HepG2 (cell line): ENCODE measurements around the gene FAM229B. TPM values are rescaled to one million over a fixed set of nuclear protein-coding genes. Genes with fewer than 3 reads are reported as not detected.

ENCODE experiments used
- DNMT3B ChIP-seq: conservative IDR thresholded peaks from 2 replicates; pipeline ENCODE4 v1.6.1; 2016; ENCODE audit warnings: missing biosample characterization, control low read depth
- FOSL2 ChIP-seq: sonication (generic); formaldehyde crosslinking; IDR thresholded peaks from 2 replicates; pipeline ENCODE4 v1.4.0; 2020; ENCODE audit warnings: missing genetic modification reagents
- GTF2F1 ChIP-seq: fragments of 150-350 bp; IDR thresholded peaks from 2 replicates; pipeline ENCODE4 v1.6.1; 2014; ENCODE audit warnings: low read length
- KLF6 ChIP-seq: IDR thresholded peaks from 2 replicates; pipeline ENCODE4 v1.8.0; 2016; ENCODE audit warnings: missing biosample characterization, missing genetic modification reagents
- SCMH1 ChIP-seq: sonication (generic); formaldehyde crosslinking; IDR thresholded peaks from 2 replicates; pipeline ENCODE4 v1.9.0; 2021; ENCODE audit warnings: missing genetic modification reagents, mild to moderate bottlenecking, borderline replicate concordance
- STAT5B ChIP-seq: sonication (generic); formaldehyde crosslinking; IDR thresholded peaks from 2 replicates; pipeline ENCODE4 v1.4.0; 2020; ENCODE audit warnings: missing genetic modification reagents
- U2AF2 ChIP-seq: fragments of 200-400 bp; formaldehyde crosslinking; IDR thresholded peaks from 2 replicates; pipeline ENCODE4 v1.6.1; 2017; ENCODE audit warnings: low read depth, mild to moderate bottlenecking, low read length
- ZNF136 ChIP-seq: sonication (generic); formaldehyde crosslinking; IDR thresholded peaks from 2 replicates; pipeline ENCODE4 v1.8.1; 2022; ENCODE audit warnings: low read depth, mild to moderate bottlenecking, moderate library complexity, missing genetic modification reagents
- ZNF44 ChIP-seq: sonication (generic); formaldehyde crosslinking; IDR thresholded peaks from 2 replicates; pipeline ENCODE4 v1.5.1; 2020; ENCODE audit warnings: mild to moderate bottlenecking, missing genetic modification reagents
- ZNF549 ChIP-seq: sonication (generic); formaldehyde crosslinking; IDR thresholded peaks from 2 replicates; pipeline ENCODE4 v1.5.0; 2020; ENCODE audit warnings: missing genetic modification reagents
- polyA plus RNA-seq, 8 experiments: library from polyadenylated mRNA; depleted of rRNA in 3 of 8; stranded (reverse) in 7 of 8; unstranded in 1 of 8; fragments of >200 nt; fragmentation: Illumina TruSeq in 4 of 8; extraction: Trizol in 4 of 8; gene quantifications; 2 replicates each; pipeline versions ENCODE4 v1.2.1 to v1.2.3, GENCODE V29; 2011 to 2016; ENCODE audit warnings: low read depth in 4 of 8, missing spikeins in 1 of 8, mixed read lengths in 1 of 8; ENCODE audit not compliant: insufficient read depth in 1 of 8
- total RNA-seq, 5 experiments: library from RNA; depleted of rRNA; stranded (reverse); fragments of >200 nt; fragmentation: Illumina TruSeq; extraction: Trizol; gene quantifications; 2 replicates each; pipeline ENCODE4 v1.2.3, GENCODE V29; 2016; ENCODE audit warnings: low read depth in 1 of 5
- TF ChIP-seq, protein P1 (sequence below): sonication (generic); formaldehyde crosslinking; IDR thresholded peaks from 2 replicates; pipeline ENCODE4 v1.9.0; 2021; ENCODE audit warnings: missing genetic modification reagents, borderline replicate concordance
- TF ChIP-seq, protein P2 (sequence below): sonication (generic); formaldehyde crosslinking; IDR thresholded peaks from 2 replicates; pipeline ENCODE4 v1.8.1; 2023; ENCODE audit warnings: missing genetic modification reagents, mild to moderate bottlenecking, borderline replicate concordance
- TF ChIP-seq, protein P3 (sequence below): sonication (generic); formaldehyde crosslinking; IDR thresholded peaks from 2 replicates; pipeline ENCODE4 v1.8.1; 2023; ENCODE audit warnings: mild to moderate bottlenecking, inconsistent platforms, moderate library complexity, missing genetic modification reagents, borderline replicate concordance
- TF ChIP-seq, protein P4 (sequence below): sonication (generic); formaldehyde crosslinking; IDR thresholded peaks from 2 replicates; pipeline ENCODE4 v1.4.0; 2020; ENCODE audit warnings: missing genetic modification reagents
- TF ChIP-seq, protein P5 (sequence below): sonication (generic); formaldehyde crosslinking; IDR thresholded peaks from 2 replicates; pipeline ENCODE4 v1.4.0; 2020; ENCODE audit warnings: missing genetic modification reagents
- TF ChIP-seq, protein P6 (sequence below): sonication (generic); formaldehyde crosslinking; IDR thresholded peaks from 2 replicates; pipeline ENCODE4 v1.5.0; 2020; ENCODE audit warnings: mild to moderate bottlenecking, missing genetic modification reagents
- TF ChIP-seq, protein P7 (sequence below): sonication (generic); formaldehyde crosslinking; IDR thresholded peaks from 2 replicates; pipeline ENCODE4 v1.4.0; 2020; ENCODE audit warnings: missing genetic modification reagents

FAM229B gene
- total and polyA plus RNA-seq, 2 of the 13 experiments (the other 11 are each of a cell fraction or from before 2014, with no cell fraction given): 11.3 to 19.5 TPM

DNA sequence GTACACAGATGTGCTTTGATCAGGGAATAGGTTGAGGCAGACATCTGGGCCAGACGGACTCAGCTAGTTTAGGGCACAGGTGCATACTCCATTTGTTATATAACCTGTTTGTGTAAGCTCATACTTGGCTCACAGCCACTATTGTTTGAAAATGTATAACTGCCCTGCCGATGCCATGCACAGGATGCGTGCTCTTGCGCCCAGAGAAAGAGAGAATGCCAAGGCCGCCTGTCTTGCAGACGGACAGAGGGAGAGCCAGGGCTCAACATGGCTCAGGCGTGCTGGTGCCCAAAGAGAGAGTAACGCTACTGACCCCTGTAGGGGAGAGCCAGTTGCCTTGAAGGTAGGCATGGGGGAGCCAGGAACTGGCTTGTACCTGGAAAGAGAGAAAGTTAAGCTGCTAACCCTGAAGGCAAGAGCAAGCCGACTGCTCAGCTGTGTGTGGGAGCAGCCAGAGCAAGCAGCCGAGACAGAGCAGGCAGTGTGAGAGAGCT is 57.7 kb downstream of the FAM229B start (continued):
- TF ChIP-seq, protein P1, sequence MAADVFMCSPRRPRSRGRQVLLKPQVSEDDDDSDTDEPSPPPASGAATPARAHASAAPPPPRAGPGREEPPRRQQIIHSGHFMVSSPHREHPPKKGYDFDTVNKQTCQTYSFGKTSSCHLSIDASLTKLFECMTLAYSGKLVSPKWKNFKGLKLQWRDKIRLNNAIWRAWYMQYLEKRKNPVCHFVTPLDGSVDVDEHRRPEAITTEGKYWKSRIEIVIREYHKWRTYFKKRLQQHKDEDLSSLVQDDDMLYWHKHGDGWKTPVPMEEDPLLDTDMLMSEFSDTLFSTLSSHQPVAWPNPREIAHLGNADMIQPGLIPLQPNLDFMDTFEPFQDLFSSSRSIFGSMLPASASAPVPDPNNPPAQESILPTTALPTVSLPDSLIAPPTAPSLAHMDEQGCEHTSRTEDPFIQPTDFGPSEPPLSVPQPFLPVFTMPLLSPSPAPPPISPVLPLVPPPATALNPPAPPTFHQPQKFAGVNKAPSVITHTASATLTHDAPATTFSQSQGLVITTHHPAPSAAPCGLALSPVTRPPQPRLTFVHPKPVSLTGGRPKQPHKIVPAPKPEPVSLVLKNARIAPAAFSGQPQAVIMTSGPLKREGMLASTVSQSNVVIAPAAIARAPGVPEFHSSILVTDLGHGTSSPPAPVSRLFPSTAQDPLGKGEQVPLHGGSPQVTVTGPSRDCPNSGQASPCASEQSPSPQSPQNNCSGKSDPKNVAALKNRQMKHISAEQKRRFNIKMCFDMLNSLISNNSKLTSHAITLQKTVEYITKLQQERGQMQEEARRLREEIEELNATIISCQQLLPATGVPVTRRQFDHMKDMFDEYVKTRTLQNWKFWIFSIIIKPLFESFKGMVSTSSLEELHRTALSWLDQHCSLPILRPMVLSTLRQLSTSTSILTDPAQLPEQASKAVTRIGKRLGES (CRISPR knock-in tag): no peak; the same call in 1 of the 2 replicates
- TF ChIP-seq, protein P2, sequence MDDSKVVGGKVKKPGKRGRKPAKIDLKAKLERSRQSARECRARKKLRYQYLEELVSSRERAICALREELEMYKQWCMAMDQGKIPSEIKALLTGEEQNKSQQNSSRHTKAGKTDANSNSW: no peak
- TF ChIP-seq, protein P3, sequence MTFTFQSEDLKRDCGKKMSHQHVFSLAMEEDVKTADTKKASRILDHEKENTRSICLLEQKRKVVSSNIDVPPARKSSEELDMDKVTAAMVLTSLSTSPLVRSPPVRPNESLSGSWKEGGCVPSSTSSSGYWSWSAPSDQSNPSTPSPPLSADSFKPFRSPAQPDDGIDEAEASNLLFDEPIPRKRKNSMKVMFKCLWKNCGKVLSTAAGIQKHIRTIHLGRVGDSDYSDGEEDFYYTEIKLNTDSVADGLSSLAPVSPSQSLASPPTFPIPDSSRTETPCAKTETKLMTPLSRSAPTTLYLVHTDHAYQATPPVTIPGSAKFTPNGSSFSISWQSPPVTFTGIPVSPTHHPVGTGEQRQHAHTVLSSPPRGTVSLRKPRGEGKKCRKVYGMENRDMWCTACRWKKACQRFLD (CRISPR knock-in tag): no peak
- TF ChIP-seq ZNF549 (CRISPR knock-in tag): no peak
- TF ChIP-seq, protein P4, sequence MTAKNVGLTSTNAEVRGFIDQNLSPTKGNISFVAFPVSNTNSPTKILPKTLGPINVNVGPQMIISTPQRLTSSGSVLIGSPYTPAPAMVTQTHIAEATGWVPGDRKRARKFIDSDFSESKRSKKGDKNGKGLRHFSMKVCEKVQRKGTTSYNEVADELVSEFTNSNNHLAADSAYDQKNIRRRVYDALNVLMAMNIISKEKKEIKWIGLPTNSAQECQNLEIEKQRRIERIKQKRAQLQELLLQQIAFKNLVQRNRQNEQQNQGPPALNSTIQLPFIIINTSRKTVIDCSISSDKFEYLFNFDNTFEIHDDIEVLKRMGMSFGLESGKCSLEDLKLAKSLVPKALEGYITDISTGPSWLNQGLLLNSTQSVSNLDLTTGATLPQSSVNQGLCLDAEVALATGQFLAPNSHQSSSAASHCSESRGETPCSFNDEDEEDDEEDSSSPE: no peak
- peak; percentile 28 for TF ChIP-seq FOSL2 (CRISPR knock-in tag)
- TF ChIP-seq ZNF136 (CRISPR knock-in tag): no peak
- TF ChIP-seq SCMH1: no peak
- TF ChIP-seq KLF6 (CRISPR knock-in tag): no peak
- TF ChIP-seq, protein P5, sequence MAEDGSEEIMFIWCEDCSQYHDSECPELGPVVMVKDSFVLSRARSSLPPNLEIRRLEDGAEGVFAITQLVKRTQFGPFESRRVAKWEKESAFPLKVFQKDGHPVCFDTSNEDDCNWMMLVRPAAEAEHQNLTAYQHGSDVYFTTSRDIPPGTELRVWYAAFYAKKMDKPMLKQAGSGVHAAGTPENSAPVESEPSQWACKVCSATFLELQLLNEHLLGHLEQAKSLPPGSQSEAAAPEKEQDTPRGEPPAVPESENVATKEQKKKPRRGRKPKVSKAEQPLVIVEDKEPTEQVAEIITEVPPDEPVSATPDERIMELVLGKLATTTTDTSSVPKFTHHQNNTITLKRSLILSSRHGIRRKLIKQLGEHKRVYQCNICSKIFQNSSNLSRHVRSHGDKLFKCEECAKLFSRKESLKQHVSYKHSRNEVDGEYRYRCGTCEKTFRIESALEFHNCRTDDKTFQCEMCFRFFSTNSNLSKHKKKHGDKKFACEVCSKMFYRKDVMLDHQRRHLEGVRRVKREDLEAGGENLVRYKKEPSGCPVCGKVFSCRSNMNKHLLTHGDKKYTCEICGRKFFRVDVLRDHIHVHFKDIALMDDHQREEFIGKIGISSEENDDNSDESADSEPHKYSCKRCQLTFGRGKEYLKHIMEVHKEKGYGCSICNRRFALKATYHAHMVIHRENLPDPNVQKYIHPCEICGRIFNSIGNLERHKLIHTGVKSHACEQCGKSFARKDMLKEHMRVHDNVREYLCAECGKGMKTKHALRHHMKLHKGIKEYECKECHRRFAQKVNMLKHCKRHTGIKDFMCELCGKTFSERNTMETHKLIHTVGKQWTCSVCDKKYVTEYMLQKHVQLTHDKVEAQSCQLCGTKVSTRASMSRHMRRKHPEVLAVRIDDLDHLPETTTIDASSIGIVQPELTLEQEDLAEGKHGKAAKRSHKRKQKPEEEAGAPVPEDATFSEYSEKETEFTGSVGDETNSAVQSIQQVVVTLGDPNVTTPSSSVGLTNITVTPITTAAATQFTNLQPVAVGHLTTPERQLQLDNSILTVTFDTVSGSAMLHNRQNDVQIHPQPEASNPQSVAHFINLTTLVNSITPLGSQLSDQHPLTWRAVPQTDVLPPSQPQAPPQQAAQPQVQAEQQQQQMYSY (CRISPR knock-in tag): no peak
- no peak for TF ChIP-seq U2AF2
- TF ChIP-seq, protein P6, sequence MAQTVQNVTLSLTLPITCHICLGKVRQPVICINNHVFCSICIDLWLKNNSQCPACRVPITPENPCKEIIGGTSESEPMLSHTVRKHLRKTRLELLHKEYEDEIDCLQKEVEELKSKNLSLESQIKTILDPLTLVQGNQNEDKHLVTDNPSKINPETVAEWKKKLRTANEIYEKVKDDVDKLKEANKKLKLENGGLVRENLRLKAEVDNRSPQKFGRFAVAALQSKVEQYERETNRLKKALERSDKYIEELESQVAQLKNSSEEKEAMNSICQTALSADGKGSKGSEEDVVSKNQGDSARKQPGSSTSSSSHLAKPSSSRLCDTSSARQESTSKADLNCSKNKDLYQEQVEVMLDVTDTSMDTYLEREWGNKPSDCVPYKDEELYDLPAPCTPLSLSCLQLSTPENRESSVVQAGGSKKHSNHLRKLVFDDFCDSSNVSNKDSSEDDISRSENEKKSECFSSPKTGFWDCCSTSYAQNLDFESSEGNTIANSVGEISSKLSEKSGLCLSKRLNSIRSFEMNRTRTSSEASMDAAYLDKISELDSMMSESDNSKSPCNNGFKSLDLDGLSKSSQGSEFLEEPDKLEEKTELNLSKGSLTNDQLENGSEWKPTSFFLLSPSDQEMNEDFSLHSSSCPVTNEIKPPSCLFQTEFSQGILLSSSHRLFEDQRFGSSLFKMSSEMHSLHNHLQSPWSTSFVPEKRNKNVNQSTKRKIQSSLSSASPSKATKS: no peak
- TF ChIP-seq, protein P7, sequence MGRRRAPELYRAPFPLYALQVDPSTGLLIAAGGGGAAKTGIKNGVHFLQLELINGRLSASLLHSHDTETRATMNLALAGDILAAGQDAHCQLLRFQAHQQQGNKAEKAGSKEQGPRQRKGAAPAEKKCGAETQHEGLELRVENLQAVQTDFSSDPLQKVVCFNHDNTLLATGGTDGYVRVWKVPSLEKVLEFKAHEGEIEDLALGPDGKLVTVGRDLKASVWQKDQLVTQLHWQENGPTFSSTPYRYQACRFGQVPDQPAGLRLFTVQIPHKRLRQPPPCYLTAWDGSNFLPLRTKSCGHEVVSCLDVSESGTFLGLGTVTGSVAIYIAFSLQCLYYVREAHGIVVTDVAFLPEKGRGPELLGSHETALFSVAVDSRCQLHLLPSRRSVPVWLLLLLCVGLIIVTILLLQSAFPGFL: no peak
- TF ChIP-seq ZNF44: no peak
- TF ChIP-seq STAT5B: no peak
- no peak for TF ChIP-seq GTF2F1
- no peak for TF ChIP-seq DNMT3B (CRISPR knock-in tag)
